GM13976 (cell line): ENCODE data around the gene RAB10.
"Not testable (repeated sequence)": the region's sequence is repeated elsewhere in the genome, so short reads cannot be mapped to it uniquely, and the experiment has no call there.

Experiments
- DNase-seq: peaks from one replicate; pipeline ENCODE4 v3.0.0; 2012; ENCODE audit warnings: low spot score
- in situ Hi-C: fragments of 300-500 bp; cut with MboI; formaldehyde crosslinking; loops from one replicate; pipeline ENCODE4 v1.12.0; 2022; ENCODE audit warnings: low sequenced_read_pairs, mixed read lengths, inconsistent platforms; ENCODE audit not compliant: unreplicated experiment
- TF ChIP-seq, protein P1 (sequence below): IDR thresholded peaks from 2 replicates; pipeline ENCODE4 v1.5.1; 2012; ENCODE audit warnings: borderline replicate concordance, mild to moderate bottlenecking; ENCODE audit not compliant: insufficient read depth; ENCODE audit errors: extremely low read depth, missing control alignments, control extremely low read depth

RAB10 gene

DNA sequence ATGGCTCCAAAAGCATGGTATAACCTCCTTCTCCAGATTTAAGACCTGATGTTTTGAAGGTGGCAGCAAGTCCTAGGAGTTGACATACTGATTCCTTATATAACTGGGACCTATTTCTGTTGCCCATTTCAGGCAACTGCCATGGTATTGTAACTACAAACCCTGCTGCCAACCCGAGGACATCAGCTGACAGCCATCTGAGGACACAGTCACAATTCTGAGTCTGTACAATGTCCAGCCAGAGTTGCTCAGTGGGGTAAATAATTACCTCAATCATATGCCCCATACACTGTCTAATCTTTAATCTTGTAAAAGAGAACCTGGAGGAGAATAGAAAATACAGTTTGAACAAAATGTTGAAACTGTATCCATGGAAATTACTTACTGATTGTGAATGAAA lies 130.3 kb downstream of the RAB10 start:
- TF ChIP-seq, protein P1, sequence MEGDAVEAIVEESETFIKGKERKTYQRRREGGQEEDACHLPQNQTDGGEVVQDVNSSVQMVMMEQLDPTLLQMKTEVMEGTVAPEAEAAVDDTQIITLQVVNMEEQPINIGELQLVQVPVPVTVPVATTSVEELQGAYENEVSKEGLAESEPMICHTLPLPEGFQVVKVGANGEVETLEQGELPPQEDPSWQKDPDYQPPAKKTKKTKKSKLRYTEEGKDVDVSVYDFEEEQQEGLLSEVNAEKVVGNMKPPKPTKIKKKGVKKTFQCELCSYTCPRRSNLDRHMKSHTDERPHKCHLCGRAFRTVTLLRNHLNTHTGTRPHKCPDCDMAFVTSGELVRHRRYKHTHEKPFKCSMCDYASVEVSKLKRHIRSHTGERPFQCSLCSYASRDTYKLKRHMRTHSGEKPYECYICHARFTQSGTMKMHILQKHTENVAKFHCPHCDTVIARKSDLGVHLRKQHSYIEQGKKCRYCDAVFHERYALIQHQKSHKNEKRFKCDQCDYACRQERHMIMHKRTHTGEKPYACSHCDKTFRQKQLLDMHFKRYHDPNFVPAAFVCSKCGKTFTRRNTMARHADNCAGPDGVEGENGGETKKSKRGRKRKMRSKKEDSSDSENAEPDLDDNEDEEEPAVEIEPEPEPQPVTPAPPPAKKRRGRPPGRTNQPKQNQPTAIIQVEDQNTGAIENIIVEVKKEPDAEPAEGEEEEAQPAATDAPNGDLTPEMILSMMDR, result no peak
- in situ Hi-C loops, result no loop called here
- DNase-seq, result no peak

DNA sequence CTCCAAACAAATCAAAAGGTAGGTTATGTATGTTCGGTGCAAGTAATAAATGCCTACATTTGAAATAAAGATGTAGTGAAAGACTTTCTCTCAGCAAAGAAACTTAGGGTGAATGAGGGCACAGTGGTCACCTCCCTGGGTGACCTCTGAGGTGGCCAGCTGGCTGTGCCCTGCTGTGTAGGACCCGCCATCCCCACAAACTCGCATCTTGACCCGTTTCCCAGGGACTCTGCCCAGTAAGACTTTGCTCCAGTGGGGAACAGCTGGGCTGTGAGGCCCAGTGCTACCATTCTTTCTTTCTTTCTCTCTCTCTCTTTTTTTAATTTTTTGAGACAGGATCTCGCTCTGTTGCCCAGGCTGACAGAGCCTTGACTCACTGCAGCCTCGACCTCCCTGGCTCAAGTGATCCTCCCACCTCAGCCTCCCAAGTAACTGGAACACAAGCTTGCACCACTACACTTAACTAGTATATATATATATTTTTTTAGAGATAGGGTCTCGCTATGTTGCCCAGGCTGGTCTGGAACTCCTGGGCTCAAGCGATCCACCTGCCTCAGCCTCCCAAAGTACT lies 130.8 kb downstream of the RAB10 start:
- TF ChIP-seq, protein P1, result no peak
- in situ Hi-C loops, result no loop called here
- no peak for DNase-seq

DNA sequence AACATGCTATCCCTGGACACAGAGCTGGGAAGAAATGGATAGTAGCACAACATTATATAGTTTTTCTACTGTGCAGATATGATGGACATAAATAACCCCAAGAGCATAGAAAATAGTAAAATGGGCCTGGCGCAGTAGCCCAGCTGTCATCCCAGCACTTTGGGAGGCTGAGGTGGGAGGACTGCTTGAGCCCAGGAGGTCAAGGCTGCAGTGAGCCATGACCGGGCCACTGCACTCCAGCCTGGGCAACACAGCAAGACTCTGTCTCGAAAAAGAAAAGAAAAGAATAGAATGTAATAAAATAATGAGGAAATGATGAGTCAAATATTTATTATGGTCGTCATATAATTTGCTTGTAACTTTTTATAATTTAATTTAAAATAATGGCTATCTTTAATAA lies 131.5 kb downstream of the RAB10 start:
- in situ Hi-C loops, result no loop called here
- TF ChIP-seq, protein P1, result no peak

DNA sequence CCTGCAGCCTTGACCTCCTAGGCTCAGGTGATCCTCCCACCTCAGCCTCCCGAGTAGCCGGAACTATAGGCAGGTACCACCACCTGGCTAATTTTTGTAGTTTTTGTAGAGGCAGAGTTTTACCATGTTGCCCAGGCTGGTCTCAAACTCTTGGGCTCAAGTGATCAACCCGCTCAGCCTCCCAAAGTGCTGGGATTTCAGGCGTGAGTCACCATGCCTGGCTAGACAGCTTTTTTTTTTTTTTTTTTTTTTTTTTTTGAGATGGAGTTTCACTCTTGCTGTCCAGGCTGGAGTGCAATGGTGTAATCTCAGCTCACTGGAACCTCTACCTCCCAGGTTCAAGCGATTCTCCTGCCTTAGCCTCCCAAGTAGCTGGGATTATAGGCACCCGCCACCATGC lies 132.7 kb downstream of the RAB10 start:
- DNase-seq, in situ Hi-C loops: not testable (repeated sequence)

More for the DNA sequence above, 131.5 kb downstream of the RAB10 start:
- DNase-seq, result no peak

DNA sequence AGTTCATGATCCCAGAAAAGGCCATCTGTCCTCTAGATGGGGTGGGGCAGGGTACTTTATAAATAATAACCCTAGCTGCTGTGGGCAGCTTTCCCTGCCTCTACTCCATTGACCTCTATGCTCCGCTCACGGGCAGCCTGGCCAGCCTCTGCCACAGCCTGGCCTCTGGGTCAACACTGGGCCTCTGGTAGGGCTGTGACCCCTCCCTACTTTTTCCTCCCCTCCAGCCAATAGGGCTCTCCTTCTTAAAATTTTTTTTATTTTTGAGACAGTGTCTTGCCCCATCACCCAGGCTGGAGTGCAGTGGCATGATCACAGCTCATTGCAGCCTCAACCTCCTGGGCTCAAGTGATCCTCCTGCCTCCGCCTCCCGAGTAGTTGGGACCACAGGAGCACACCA lies 134.9 kb downstream of the RAB10 start:
- TF ChIP-seq, protein P1, result no peak
- in situ Hi-C loops, result no loop called here
- no peak for DNase-seq

DNA sequence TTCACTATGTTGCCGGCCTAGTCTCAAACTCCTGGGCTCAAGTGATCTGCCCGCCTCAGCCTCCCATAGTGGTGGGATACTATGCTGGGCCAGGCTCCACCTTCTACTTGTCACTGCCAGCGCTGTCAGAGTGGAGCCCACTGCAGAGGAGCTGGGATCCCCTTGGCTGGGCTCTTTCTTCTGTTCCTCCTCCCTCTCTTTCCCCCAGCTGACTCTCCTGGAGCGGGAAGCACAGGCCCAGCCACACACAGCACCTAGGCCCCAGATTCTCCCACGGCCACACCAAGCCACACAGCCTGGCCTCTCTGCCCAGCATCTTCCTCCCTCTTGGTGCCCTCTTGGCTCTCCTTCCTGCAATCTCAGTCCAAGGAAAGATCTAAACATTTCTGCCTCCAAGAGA lies 135.3 kb downstream of the RAB10 start:
- no peak for DNase-seq
- in situ Hi-C loops, result no loop called here
- TF ChIP-seq, protein P1, result no peak

DNA sequence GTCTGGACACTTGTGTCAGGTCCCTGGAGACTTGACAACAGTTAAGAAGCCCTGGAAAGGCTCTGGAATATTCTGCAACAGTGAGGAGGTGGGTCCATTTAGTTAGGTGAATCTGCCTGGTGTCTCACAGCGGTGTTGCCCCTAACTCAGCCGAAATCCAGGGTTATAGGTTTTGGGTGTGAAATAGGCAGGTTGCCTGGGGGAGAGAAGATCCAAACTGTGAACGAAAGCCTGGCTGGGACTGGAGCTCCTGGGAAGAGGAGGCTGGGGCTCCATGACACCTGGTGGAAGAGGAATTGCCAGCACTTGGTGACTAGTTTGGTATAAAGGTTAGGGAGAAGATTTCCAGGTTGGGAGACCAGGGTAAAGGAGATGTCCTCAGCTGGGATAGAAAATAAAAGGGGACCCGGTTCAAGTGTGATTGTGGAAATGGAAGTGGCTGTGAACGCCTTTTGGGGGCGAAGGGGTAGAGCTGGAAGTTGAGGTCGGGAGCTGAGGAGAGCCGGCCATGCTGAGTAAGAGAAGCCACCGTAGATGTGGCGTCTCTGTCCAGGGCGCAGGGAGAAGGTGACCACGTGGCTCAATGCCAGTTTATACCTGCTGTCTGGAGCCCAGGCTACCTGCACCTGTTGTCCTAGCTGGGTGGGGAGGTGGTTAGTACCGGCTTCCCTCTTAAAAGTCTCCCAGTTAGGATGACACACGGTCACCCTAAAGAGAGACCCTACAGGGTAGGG lies 136.0 kb downstream of the RAB10 start:
- no peak for DNase-seq
- TF ChIP-seq, protein P1, result no peak
- in situ Hi-C loops, result no loop called here
